PC-3 (cell line): ENCODE data around the gene NOL4L. TPM values are rescaled to one million over a fixed set of nuclear protein-coding genes. Genes with fewer than 3 reads are reported as not detected.

Experiments used
- ATAC-seq: fragments of 200-7000 bp; cut with Tn5 transposase; 2 replicates; pipeline ENCODE4 v1.9.1; 2020; ENCODE audit warnings: mild to moderate bottlenecking, moderate library complexity
- BruUV-seq: library from RNA; stranded (reverse); fragments of 400-500 nt; replicated peaks from 2 replicates; lab custom pipeline; 2021; lab: Mats Ljungman, UMichigan
- CTCF ChIA-PET: fragments of 300-600 bp; sonication (Branson Sonifier 250); formaldehyde crosslinking; loops from one replicate; lab custom pipeline; 2022; ENCODE audit warnings: antibody characterized with exemption; lab: Charles Lee
- POLR2A ChIA-PET: fragments of 300-600 bp; sonication (Branson Sonifier 250); formaldehyde crosslinking; loops from one replicate; lab custom pipeline; 2022; ENCODE audit warnings: antibody characterized with exemption; ENCODE audit not compliant: unreplicated experiment; lab: Charles Lee
- DNase-seq: peaks from one replicate; pipeline ENCODE4 v3.0.0-alpha.2; 2015
- H2AFZ ChIP-seq: fragments of 300-600 bp; sonication (generic); 2 replicates; pipeline ENCODE4 v1.6.0; 2016; ENCODE audit warnings: antibody characterized with exemption, low read length
- H3F3A ChIP-seq: fragments of 300-600 bp; sonication (generic); one replicate; pipeline ENCODE4 v1.6.0; 2017; ENCODE audit warnings: antibody characterized with exemption, low read length, control low read depth, mild to moderate bottlenecking; ENCODE audit not compliant: unreplicated experiment
- H3K27ac ChIP-seq: fragments of 300-600 bp; sonication (generic); 2 replicates; pipeline ENCODE4 v1.5.1; 2016; ENCODE audit warnings: mild to moderate bottlenecking, low read length
- H3K27me3 ChIP-seq: fragments of 300-600 bp; sonication (generic); 2 replicates; pipeline ENCODE4 v1.6.1; 2016; ENCODE audit warnings: low read length, mixed read lengths
- H3K36me3 ChIP-seq: fragments of 300-600 bp; sonication (generic); 2 replicates; pipeline ENCODE4 v1.6.1; 2016; ENCODE audit warnings: low read depth, mixed run types, low read length, mixed read lengths
- H3K4me1 ChIP-seq: fragments of 300-600 bp; sonication (generic); 2 replicates; pipeline ENCODE4 v1.5.1; 2016; ENCODE audit warnings: low read length; ENCODE audit not compliant: insufficient read depth
- H3K4me2 ChIP-seq: fragments of 300-600 bp; sonication (generic); 2 replicates; pipeline ENCODE4 v1.6.0; 2016; ENCODE audit warnings: low read length
- H3K4me3 ChIP-seq: fragments of 300-600 bp; sonication (generic); 2 replicates; pipeline ENCODE4 v1.5.1; 2016; ENCODE audit warnings: mild to moderate bottlenecking, low read length, mixed read lengths
- H3K79me2 ChIP-seq: fragments of 300-600 bp; sonication (generic); 2 replicates; pipeline ENCODE4 v1.6.1; 2017; ENCODE audit warnings: low read length, mixed read lengths
- H3K9ac ChIP-seq: fragments of 300-600 bp; sonication (generic); 2 replicates; pipeline ENCODE4 v1.6.0; 2016; ENCODE audit warnings: mild to moderate bottlenecking, low read length
- H3K9me2 ChIP-seq: fragments of 300-600 bp; sonication (generic); replicated peaks from 2 replicates; pipeline ENCODE4 v1.6.1; 2016; ENCODE audit warnings: mixed run types, low read length, mixed read lengths
- H3K9me3 ChIP-seq: fragments of 300-600 bp; sonication (generic); 2 replicates; pipeline ENCODE4 v1.6.1; 2016; ENCODE audit warnings: low read length, mixed read lengths
- H4K20me1 ChIP-seq: fragments of 300-600 bp; sonication (generic); 2 replicates; pipeline ENCODE4 v1.6.1; 2016; ENCODE audit warnings: low read length, mixed read lengths
- EZH2 ChIP-seq: fragments of 300-600 bp; sonication (generic); IDR thresholded peaks from one replicate; pipeline ENCODE4 v1.6.1; 2017; ENCODE audit warnings: antibody characterized with exemption, mild to moderate bottlenecking, low read length; ENCODE audit not compliant: unreplicated experiment
- EZH2phosphoT487 ChIP-seq: fragments of 300-600 bp; sonication (generic); IDR thresholded peaks from 2 replicates; pipeline ENCODE4 v1.6.1; 2018; ENCODE audit warnings: mild to moderate bottlenecking, antibody characterized with exemption, low read length, borderline replicate concordance
- intact Hi-C: fragments of 100-400 bp; cut with micrococcal nuclease; formaldehyde crosslinking; loops from 2 replicates; pipeline ENCODE4 v1.9.0; 2023
- total RNA-seq: library from RNA; depleted of rRNA; stranded (reverse); fragments of >200 nt; gene quantifications from 2 replicates; pipeline ENCODE4 v1.2.3, GENCODE V29; 2014
- TF ChIP-seq, protein P1 (sequence below): fragments of 300-600 bp; sonication (generic); conservative IDR thresholded peaks from 2 replicates; pipeline ENCODE4 v1.5.1; 2017; ENCODE audit warnings: antibody characterized with exemption, low read depth, mild to moderate bottlenecking, low read length

Gene NOL4L
- total RNA-seq, 1 experiment from 2014 or later = 7.3 TPM

DNA sequence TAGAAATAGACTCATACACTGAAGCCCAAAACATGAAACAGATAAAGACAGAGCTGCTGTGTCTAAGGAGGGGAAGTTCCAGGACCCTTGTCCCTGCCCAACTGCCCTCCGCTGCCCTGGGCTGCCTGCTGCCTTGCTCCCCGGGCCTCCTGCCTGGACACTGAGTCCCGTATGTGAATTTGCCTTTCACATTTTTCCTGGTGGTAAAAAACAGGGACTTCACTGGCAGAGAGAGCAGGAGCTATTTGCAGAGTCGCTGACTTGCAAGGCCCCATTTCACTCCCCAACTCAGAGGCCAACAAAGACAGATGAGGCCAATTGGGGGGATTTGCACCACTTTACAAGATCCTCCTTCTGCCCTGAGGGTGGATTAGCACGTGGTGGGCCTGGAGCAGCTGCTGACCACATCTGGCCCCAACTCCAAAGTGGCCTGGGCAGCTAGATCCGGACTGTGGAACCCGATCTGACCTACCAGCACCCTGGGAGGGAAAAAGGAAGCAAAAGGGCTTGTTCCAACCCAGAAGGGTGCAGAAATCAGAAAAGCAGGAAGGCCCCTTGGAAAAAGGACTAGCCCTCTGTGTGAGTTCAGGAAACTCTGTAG, 61.4 kb downstream of the NOL4L start:
- ChIA-PET CTCF (no interaction called here), POLR2A (no interaction called here)
- H3K79me2 ChIP-seq = no peaks in the 10 kb centered on the region
- no peaks in the 10 kb centered on the region for H3K9me3 ChIP-seq
- no peak overlapping the region for H3K4me2 ChIP-seq
- no TSS peak for BruUV-seq
- H3K27ac ChIP-seq = no peak overlapping the region
- H4K20me1 ChIP-seq = no peaks in the 10 kb centered on the region
- intact Hi-C loops = no loop called here
- no peak overlapping the region for H2AFZ ChIP-seq
- TF ChIP-seq, protein P1, sequence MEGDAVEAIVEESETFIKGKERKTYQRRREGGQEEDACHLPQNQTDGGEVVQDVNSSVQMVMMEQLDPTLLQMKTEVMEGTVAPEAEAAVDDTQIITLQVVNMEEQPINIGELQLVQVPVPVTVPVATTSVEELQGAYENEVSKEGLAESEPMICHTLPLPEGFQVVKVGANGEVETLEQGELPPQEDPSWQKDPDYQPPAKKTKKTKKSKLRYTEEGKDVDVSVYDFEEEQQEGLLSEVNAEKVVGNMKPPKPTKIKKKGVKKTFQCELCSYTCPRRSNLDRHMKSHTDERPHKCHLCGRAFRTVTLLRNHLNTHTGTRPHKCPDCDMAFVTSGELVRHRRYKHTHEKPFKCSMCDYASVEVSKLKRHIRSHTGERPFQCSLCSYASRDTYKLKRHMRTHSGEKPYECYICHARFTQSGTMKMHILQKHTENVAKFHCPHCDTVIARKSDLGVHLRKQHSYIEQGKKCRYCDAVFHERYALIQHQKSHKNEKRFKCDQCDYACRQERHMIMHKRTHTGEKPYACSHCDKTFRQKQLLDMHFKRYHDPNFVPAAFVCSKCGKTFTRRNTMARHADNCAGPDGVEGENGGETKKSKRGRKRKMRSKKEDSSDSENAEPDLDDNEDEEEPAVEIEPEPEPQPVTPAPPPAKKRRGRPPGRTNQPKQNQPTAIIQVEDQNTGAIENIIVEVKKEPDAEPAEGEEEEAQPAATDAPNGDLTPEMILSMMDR = no peak
- TF ChIP-seq EZH2 = no peak
- H3F3A ChIP-seq = no peaks in the 10 kb centered on the region
- H3K9me2 ChIP-seq = no peaks in the 10 kb centered on the region
- no peaks in the 10 kb centered on the region for H3K27me3 ChIP-seq
- H3K4me1 ChIP-seq = no peaks in the 10 kb centered on the region
- no peak for ATAC-seq
- no peaks in the 10 kb centered on the region for H3K36me3 ChIP-seq
- H3K9ac ChIP-seq = no peak overlapping the region
- no peak for DNase-seq
- H3K4me3 ChIP-seq = no peak overlapping the region

DNA sequence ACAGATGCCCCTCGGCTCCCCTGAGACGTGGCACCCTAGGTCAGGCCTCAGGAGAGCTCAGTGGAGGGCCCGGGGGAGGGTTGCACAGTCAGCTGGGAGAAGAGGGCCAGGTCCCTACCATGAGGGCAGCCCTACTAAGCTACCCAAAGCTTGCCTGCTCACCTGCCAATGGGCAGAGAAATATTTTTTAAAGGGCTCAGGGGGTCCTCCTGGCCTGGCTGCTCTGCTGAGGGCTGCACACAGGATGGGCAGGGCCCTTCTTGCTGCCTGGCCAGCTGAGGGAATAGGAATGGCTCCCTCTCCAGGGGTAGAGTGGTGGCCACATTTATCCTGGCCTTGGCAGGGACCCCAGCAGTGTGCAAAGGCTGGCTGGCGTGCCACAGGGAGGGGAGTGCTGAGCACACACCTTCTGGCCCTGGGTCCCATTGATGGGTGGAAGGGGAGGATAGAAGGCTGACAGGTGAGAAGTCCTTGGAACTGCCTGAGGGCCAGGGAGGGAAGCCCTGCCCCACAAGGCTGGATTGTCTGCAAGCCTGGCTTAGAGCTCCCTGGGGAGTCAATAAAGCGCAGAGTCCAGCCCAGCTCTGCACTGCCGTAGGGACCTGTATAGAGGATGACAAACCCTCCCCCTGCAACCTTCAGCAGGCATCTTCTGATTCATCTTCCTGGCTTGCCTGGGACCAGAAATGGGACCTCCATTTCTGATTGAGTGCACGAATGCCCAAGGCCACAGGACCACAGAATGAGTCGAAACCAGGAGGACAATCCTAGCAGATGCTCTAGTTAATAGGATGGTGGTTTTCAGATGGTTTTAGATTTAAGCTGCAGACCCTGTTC, 62.1 kb downstream of the NOL4L start:
- no peak overlapping the region for H2AFZ ChIP-seq
- no peaks in the 10 kb centered on the region for H3K4me1 ChIP-seq
- no peak overlapping the region for H3K4me2 ChIP-seq
- no peaks in the 10 kb centered on the region for H4K20me1 ChIP-seq
- TF ChIP-seq, protein P1 = no peak
- TF ChIP-seq EZH2 (no peak), EZH2phosphoT487 (no peak)
- no peaks in the 10 kb centered on the region for H3K9me2 ChIP-seq
- ChIA-PET POLR2A (no interaction called here), CTCF (interaction anchor here (1.3 kb wide), 1 partner anchor 129 kb away, joined by 16 read pairs; no protein-coding TSS in a partner anchor)
- H3K27ac ChIP-seq = no peak overlapping the region
- intact Hi-C loops = no loop called here
- no peak overlapping the region for H3K4me3 ChIP-seq
- no peak overlapping the region for H3K9ac ChIP-seq
- no peaks in the 10 kb centered on the region for H3K9me3 ChIP-seq
- no TSS peak for BruUV-seq
- no peaks in the 10 kb centered on the region for H3K36me3 ChIP-seq
- ATAC-seq = no peak
- H3K79me2 ChIP-seq = no peaks in the 10 kb centered on the region
- H3K27me3 ChIP-seq = no peaks in the 10 kb centered on the region
- H3F3A ChIP-seq = no peaks in the 10 kb centered on the region
- no peak for DNase-seq

DNA sequence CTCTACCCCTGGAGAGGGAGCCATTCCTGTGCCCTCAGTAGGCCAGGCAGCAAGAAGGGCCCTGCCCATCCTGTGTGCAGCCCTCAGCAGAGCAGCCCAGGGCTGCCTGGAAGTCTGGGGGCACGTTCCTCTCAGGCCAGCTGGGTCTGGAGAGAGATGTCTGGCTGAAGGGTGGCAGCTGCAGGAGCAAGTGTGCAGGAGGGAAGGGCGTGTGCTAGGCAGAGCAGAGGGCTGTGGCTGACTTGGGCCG, 62.7 kb downstream of the NOL4L start:
- CTCF ChIA-PET = interaction anchor here (0.5 to 1.3 kb wide), 2 partner anchors 130 to 140 kb away, joined by 3 to 16 read pairs; no protein-coding TSS in a partner anchor
- Histone ChIP-seq H3K4me1 (no peaks in the 10 kb centered on the region), H3K27me3 (no peaks in the 10 kb centered on the region), H3K9me2 (no peaks in the 10 kb centered on the region), H3K9me3 (no peaks in the 10 kb centered on the region), H3K9ac (no peak overlapping the region), H3K27ac (no peak overlapping the region), H3K4me3 (no peak overlapping the region), H3K79me2 (no peaks in the 10 kb centered on the region), H3K4me2 (no peak overlapping the region), H2AFZ (no peak overlapping the region), H3F3A (no peaks in the 10 kb centered on the region), H3K36me3 (no peaks in the 10 kb centered on the region), H4K20me1 (no peaks in the 10 kb centered on the region)
- intact Hi-C loops = no loop called here
- peak; percentile 26; the same call in 1 of the 2 replicates for ATAC-seq
- DNase-seq = no peak
- POLR2A ChIA-PET = no interaction called here
- BruUV-seq = no TSS peak
- TF ChIP-seq EZH2 (no peak), EZH2phosphoT487 (no peak)
- TF ChIP-seq, protein P1 = no peak
